H9 (cell line): ENCODE results near the gene MTCH1. TPM values are rescaled to one million over a fixed set of nuclear protein-coding genes. Genes with fewer than 3 reads are reported as not detected.

Experiments
- DNase-seq: peaks from one replicate; pipeline ENCODE4 v3.0.0-alpha.2; 2017
- H2AFZ ChIP-seq: one replicate; pipeline ENCODE4 v1.6.1; 2013; ENCODE audit warnings: mild to moderate bottlenecking, low read length, control low read depth, moderate library complexity
- H2AK5ac ChIP-seq: 2 replicates; pipeline ENCODE4 v1.6.1; 2013; ENCODE audit warnings: low read length, control low read depth, mixed read lengths; ENCODE audit not compliant: insufficient read length
- H2BK120ac ChIP-seq: one replicate; pipeline ENCODE4 v1.6.1; 2013; ENCODE audit warnings: low read depth, mild to moderate bottlenecking, low read length, control low read depth, inconsistent platforms; ENCODE audit not compliant: poor library complexity, severe bottlenecking
- H2BK12ac ChIP-seq: 2 replicates; pipeline ENCODE4 v1.6.1; 2013; ENCODE audit warnings: low read length, control low read depth, mixed read lengths, low read depth; ENCODE audit not compliant: insufficient read length
- H2BK15ac ChIP-seq: 2 replicates; pipeline ENCODE4 v1.6.1; 2013; ENCODE audit warnings: low read depth, low read length, control low read depth
- H2BK20ac ChIP-seq: one replicate; pipeline ENCODE4 v1.6.1; 2013; ENCODE audit warnings: low read depth, mild to moderate bottlenecking, low read length, control low read depth, inconsistent platforms; ENCODE audit not compliant: poor library complexity, severe bottlenecking
- H2BK5ac ChIP-seq: 2 replicates; pipeline ENCODE4 v1.6.1; 2013; ENCODE audit warnings: low read length, control low read depth, mixed read lengths; ENCODE audit not compliant: insufficient read length
- H3K14ac ChIP-seq: 2 replicates; pipeline ENCODE4 v1.6.1; 2013; ENCODE audit warnings: low read length, control low read depth; ENCODE audit not compliant: insufficient read depth
- H3K18ac ChIP-seq: 2 replicates; pipeline ENCODE4 v1.6.1; 2013; ENCODE audit warnings: low read depth, mild to moderate bottlenecking, mixed read lengths, low read length, control low read depth; ENCODE audit not compliant: insufficient read length
- H3K23ac ChIP-seq: 2 replicates; pipeline ENCODE4 v1.6.1; 2013; ENCODE audit warnings: low read length, control low read depth, mixed read lengths, low read depth; ENCODE audit not compliant: insufficient read length
- H3K23me2 ChIP-seq: 2 replicates; pipeline ENCODE4 v1.6.1; 2013; ENCODE audit warnings: low read depth, mild to moderate bottlenecking, mixed read lengths, low read length, control low read depth; ENCODE audit not compliant: insufficient read length, poor library complexity, severe bottlenecking
- H3K27ac ChIP-seq: 2 replicates; pipeline ENCODE4 v1.5.1; 2013; ENCODE audit warnings: low read length, control low read depth, mixed read lengths, low read depth; ENCODE audit not compliant: insufficient read length
- H3K27me3 ChIP-seq: 2 replicates; pipeline ENCODE4 v1.6.1; 2013; ENCODE audit warnings: low read length, control low read depth, inconsistent platforms; ENCODE audit not compliant: insufficient read depth
- H3K4ac ChIP-seq: 2 replicates; pipeline ENCODE4 v1.6.1; 2013; ENCODE audit warnings: low read depth, mild to moderate bottlenecking, control low read depth, inconsistent platforms, low read length, moderate library complexity
- H3K4me1 ChIP-seq: 2 replicates; pipeline ENCODE4 v1.6.1; 2013; ENCODE audit warnings: low read length, control low read depth, inconsistent platforms; ENCODE audit not compliant: insufficient read depth
- H3K4me2 ChIP-seq: 2 replicates; pipeline ENCODE4 v1.6.1; 2013; ENCODE audit warnings: low read length, control low read depth, mixed read lengths; ENCODE audit not compliant: insufficient read length, insufficient read depth
- H3K56ac ChIP-seq: 2 replicates; pipeline ENCODE4 v1.6.1; 2013; ENCODE audit warnings: low read depth, mild to moderate bottlenecking, mixed read lengths, low read length, control low read depth; ENCODE audit not compliant: insufficient read length
- H3K79me1 ChIP-seq: 2 replicates; pipeline ENCODE4 v1.6.1; 2013; ENCODE audit warnings: low read depth, mild to moderate bottlenecking, moderate library complexity, low read length, control low read depth, inconsistent platforms; ENCODE audit not compliant: insufficient read depth, poor library complexity, severe bottlenecking
- H3K79me2 ChIP-seq: 2 replicates; pipeline ENCODE4 v1.6.1; 2013; ENCODE audit warnings: low read length, control low read depth, inconsistent platforms; ENCODE audit not compliant: insufficient read depth
- H3K9ac ChIP-seq: 2 replicates; pipeline ENCODE4 v1.6.1; 2013; ENCODE audit warnings: low read length, control low read depth, mixed read lengths; ENCODE audit not compliant: insufficient read length; ENCODE audit errors: extremely low read depth
- H3K9me3 ChIP-seq: one replicate; pipeline ENCODE4 v1.6.1; 2013; ENCODE audit warnings: low read depth, low read length, inconsistent platforms; ENCODE audit not compliant: control insufficient read depth
- H3T11ph ChIP-seq: one replicate; pipeline ENCODE4 v1.6.1; 2013; ENCODE audit warnings: mild to moderate bottlenecking, low read length, control low read depth, inconsistent platforms
- H4K20me1 ChIP-seq: one replicate; pipeline ENCODE4 v1.6.1; 2013; ENCODE audit not compliant: control insufficient read depth, insufficient read length, insufficient read depth
- H4K5ac ChIP-seq: 2 replicates; pipeline ENCODE4 v1.6.1; 2013; ENCODE audit warnings: low read depth, mild to moderate bottlenecking, mixed read lengths, low read length, control low read depth; ENCODE audit not compliant: insufficient read length
- H4K8ac ChIP-seq: replicated peaks from 2 replicates; pipeline ENCODE4 v1.6.1; 2013; ENCODE audit warnings: low read length, control low read depth, mixed read lengths, low read depth; ENCODE audit not compliant: insufficient read length
- H4K91ac ChIP-seq: 2 replicates; pipeline ENCODE4 v1.6.1; 2013; ENCODE audit warnings: low read depth, mild to moderate bottlenecking, moderate library complexity, mixed read lengths, low read length, control low read depth; ENCODE audit not compliant: insufficient read length
- H3K27ac Mint-ChIP-seq, 3 experiments: 2 replicates in 2 of 3; 3 replicates in 1 of 3; pipeline ENCODE4 v1.8.0; 2020 to 2021; ENCODE audit warnings: mixed read lengths in 3 of 3, mild to moderate bottlenecking in 1 of 3, moderate library complexity in 1 of 3
- H3K27me3 Mint-ChIP-seq: 2 replicates; pipeline ENCODE4 v1.8.0; 2021; ENCODE audit warnings: low read depth, mild to moderate bottlenecking, moderate library complexity, mixed read lengths
- H3K36me3 Mint-ChIP-seq, 3 experiments: 2 replicates in 2 of 3; 3 replicates in 1 of 3; pipeline ENCODE4 v1.8.0; 2020 to 2021; ENCODE audit warnings: low read depth in 3 of 3, mixed read lengths in 3 of 3; ENCODE audit not compliant: insufficient read depth in 1 of 3
- H3K4me1 Mint-ChIP-seq, 2 experiments: 2 replicates each; pipeline ENCODE4 v1.8.0; 2020; ENCODE audit warnings: mixed read lengths in 2 of 2
- H3K4me3 Mint-ChIP-seq, 2 experiments: 2 replicates in 1 of 2; 3 replicates in 1 of 2; pipeline ENCODE4 v1.8.0; 2020 to 2021; ENCODE audit warnings: mild to moderate bottlenecking in 2 of 2, mixed read lengths in 2 of 2, moderate library complexity in 1 of 2
- H3K9me3 Mint-ChIP-seq, 2 experiments: 2 replicates in 1 of 2; 3 replicates in 1 of 2; pipeline ENCODE4 v1.8.0; 2020; ENCODE audit warnings: mild to moderate bottlenecking in 2 of 2, mixed read lengths in 2 of 2, moderate library complexity in 1 of 2
- CTCF ChIP-seq: fragments of 200-600 bp; sonication (generic); conservative IDR thresholded peaks from 3 replicates; pipeline ENCODE4 v1.8.0; 2021; ENCODE audit warnings: antibody characterized with exemption, mild to moderate bottlenecking
- WGBS: extraction: QIAGEN DNeasy Blood & Tissue Kit; methylation state at CpG from one replicate; pipeline ENCODE4 v1.1.7; 2013; ENCODE audit warnings: missing lambda C conversion rate, low lambda C conversion rate, mixed read lengths; ENCODE audit not compliant: insufficient read length; ENCODE audit errors: extremely low coverage; 5-methylcytosine and 5-hydroxymethylcytosine counted together
- total RNA-seq: library from RNA; stranded (reverse); gene quantifications from 2 replicates; pipeline ENCODE4 v1.2.1, GENCODE V29; 2021

Gene MTCH1
- total RNA-seq, 1 experiment from 2014 or later = 200 TPM

GRCh38 chr6:37029249-37029971 is 43.4 kb upstream of the MTCH1 start:
- Histone ChIP-seq H4K91ac (no peak overlapping the region), H2BK12ac (no peak overlapping the region), H3K9me3 (no peaks in the 10 kb centered on the region), H2BK5ac (no peak overlapping the region), H3K4me2 (no peak overlapping the region), H3K27ac (no peak overlapping the region), H2AK5ac (no peak overlapping the region), H4K20me1 (no peaks in the 10 kb centered on the region), H3K79me2 (no peaks in the 10 kb centered on the region), H3K4me1 (no peaks in the 10 kb centered on the region), H3K79me1 (no peaks in the 10 kb centered on the region), H3K14ac (no peak overlapping the region), H3K56ac (no peak overlapping the region), H2BK20ac (no peak overlapping the region), H3K23ac (no peak overlapping the region), H3K27me3 (no peaks in the 10 kb centered on the region), H4K5ac (no peak overlapping the region), H3K23me2 (no peaks in the 10 kb centered on the region), H3K9ac (no peak overlapping the region), H4K8ac (no peak overlapping the region), H2BK120ac (no peak overlapping the region), H3T11ph (no peak overlapping the region), H2AFZ (no peak overlapping the region), H3K4ac (no peak overlapping the region), H2BK15ac (no peak overlapping the region), H3K18ac (no peak overlapping the region)
- peak; percentile 88 for DNase-seq
- H3K4me3 Mint-ChIP-seq = no peak overlapping the region
- no CpG with 5 or more reads among the region's 4 CpGs for WGBS
- peaks cover 8 to 11% of the 10 kb centered on the region in 2 experiments for H3K9me3 Mint-ChIP-seq
- no peaks in the 10 kb centered on the region for H3K27me3 Mint-ChIP-seq
- H3K27ac Mint-ChIP-seq = no peak overlapping the region
- H3K36me3 Mint-ChIP-seq = peaks cover 0 to 9% (median 4%) of the 10 kb centered on the region in 3 experiments; a peak in 6 of 7 replicates
- peak; percentile 83 for TF ChIP-seq CTCF
- H3K4me1 Mint-ChIP-seq = peaks cover 4 to 9% of the 10 kb centered on the region in 2 experiments; a peak in 3 of 4 replicates
